GM18498 (cell line): Measurements from ENCODE around the gene GBA3.

Experiments used
- ATAC-seq: cut with Tn5 transposase; IDR thresholded peaks from one replicate; pipeline ENCODE4 v1.9.1; 2021; ENCODE audit warnings: mild to moderate bottlenecking, moderate library complexity; ENCODE audit not compliant: unreplicated experiment

The GBA3 gene

GRCh38 chr4:22695029-22695428 lies 2.3 kb downstream of the GBA3 start:
- ATAC-seq, result no peak

- ATAC-seq, result no peak
Measured at GRCh38 chr4:22695917-22696316, 3.2 kb downstream of the GBA3 start.

- ATAC-seq, result no peak
Measured at GRCh38 chr4:22703912-22704311, 11.2 kb downstream of the GBA3 start.

GRCh38 chr4:22707390-22707789 lies 14.7 kb downstream of the GBA3 start:
- no peak for ATAC-seq

- ATAC-seq, result no peak
Measured at GRCh38 chr4:22708961-22709360, 16.2 kb downstream of the GBA3 start.

- no peak for ATAC-seq
Measured at GRCh38 chr4:22712105-22712504, 19.4 kb downstream of the GBA3 start.

- ATAC-seq, result no peak
Measured at GRCh38 chr4:22712529-22712928, 19.8 kb downstream of the GBA3 start.

- no peak for ATAC-seq
Measured at GRCh38 chr4:22713841-22714240, 21.1 kb downstream of the GBA3 start.

GRCh38 chr4:22719218-22719617 lies 26.5 kb downstream of the GBA3 start:
- ATAC-seq, result no peak

- no peak for ATAC-seq
Measured at GRCh38 chr4:22720091-22720490, 27.4 kb downstream of the GBA3 start.

- no peak for ATAC-seq
Measured at GRCh38 chr4:22721204-22721603, 28.5 kb downstream of the GBA3 start.

GRCh38 chr4:22730021-22730420 lies 37.3 kb downstream of the GBA3 start:
- ATAC-seq, result no peak

GRCh38 chr4:22733816-22734215 lies 41.1 kb downstream of the GBA3 start:
- ATAC-seq, result no peak

GRCh38 chr4:22736912-22737311 lies 44.2 kb downstream of the GBA3 start:
- no peak for ATAC-seq

- ATAC-seq, result no peak
Measured at GRCh38 chr4:22739968-22740367, 47.2 kb downstream of the GBA3 start.

- no peak for ATAC-seq
Measured at GRCh38 chr4:22741744-22742143, 49.0 kb downstream of the GBA3 start.

- ATAC-seq, result no peak
Measured at GRCh38 chr4:22743290-22743689, 50.6 kb downstream of the GBA3 start.

- ATAC-seq, result no peak
Measured at GRCh38 chr4:22744478-22745062, 51.8 kb downstream of the GBA3 start.

GRCh38 chr4:22745234-22745633 lies 52.5 kb downstream of the GBA3 start:
- ATAC-seq, result no peak

GRCh38 chr4:22754116-22754515 lies 61.4 kb downstream of the GBA3 start:
- ATAC-seq, result no peak

GRCh38 chr4:22762548-22762947 lies 69.8 kb downstream of the GBA3 start:
- no peak for ATAC-seq

- no peak for ATAC-seq
Measured at GRCh38 chr4:22764183-22764582, 71.4 kb downstream of the GBA3 start.

GRCh38 chr4:22766068-22766467 lies 73.3 kb downstream of the GBA3 start:
- no peak for ATAC-seq
